ENCODE results near the gene EPHB2.

EPHB2 gene

DNA sequence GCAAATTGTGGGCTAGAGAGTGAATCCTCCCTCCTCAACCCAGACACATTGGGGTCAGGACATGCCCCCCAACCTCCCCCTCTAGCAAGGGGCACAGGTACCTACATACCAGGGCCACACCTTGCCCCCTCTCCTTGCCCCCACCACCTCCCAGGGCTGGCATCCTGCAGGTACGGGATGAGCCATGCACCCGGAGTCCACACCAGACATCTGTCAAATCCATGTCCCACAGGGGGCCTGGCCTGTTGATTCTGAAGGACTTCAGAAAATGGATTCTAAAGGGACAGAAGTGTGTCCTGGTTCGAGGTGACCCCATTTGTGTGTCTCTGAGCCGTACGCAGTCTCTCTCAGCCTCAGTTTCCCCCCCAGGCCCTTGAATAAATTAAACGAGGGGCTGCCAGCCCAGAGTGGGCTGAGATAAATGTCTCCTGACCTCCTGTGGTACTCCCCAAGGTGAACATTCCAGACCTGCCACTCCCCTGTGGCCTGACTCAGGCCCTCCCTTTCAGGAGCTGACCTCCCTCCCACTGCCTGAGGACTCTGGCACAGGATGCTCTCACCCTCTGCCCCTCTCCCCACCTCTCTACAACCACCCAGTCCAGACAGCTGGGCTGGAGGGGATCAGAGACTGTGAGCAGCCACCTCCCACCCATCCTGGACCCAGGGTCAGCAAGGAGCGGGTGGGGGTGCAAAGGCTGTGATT is 94.5 kb downstream of the EPHB2 start:
- no peak for DNase-seq

DNA sequence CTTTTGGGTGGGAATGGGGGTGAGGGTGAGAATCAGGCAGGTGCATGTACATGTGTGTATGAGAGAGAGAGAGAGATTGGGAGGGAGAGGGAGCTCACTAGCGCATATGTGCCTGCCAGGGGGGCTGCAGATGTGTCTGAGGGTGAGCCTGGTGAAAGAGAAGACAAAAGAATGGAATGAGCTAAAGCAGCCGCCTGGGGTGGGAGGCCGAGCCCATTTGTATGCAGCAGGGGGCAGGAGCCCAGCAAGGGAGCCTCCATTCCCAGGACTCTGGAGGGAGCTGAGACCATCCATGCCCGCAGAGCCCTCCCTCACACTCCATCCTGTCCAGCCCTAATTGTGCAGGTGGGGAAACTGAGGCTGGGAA is 95.0 kb downstream of the EPHB2 start:
- DNase-seq: no peak

DNA sequence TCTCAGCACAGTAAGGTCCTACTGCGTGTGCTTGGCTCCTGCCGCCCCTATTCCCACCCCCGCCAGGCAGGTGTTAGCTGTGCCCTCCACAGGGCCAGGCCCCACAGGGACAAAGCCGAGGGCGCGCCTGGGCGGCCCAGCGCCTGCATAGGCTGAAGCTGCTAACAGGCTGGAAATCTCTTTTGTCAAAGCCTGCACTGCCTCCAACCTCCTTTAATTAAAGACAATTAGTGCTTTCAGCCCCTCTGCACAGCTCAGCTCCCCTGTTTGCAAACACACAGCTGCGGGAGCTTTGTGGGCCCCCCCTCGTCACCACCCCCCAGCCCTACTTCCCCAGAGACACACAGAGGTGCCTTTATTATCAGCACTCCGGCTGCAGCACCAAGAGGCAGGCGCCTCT is 95.9 kb downstream of the EPHB2 start:
- DNase-seq: no peak

GRCh38 chr1:22807340-22807739 is 96.7 kb downstream of the EPHB2 start:
- DNase-seq: no peak

DNA sequence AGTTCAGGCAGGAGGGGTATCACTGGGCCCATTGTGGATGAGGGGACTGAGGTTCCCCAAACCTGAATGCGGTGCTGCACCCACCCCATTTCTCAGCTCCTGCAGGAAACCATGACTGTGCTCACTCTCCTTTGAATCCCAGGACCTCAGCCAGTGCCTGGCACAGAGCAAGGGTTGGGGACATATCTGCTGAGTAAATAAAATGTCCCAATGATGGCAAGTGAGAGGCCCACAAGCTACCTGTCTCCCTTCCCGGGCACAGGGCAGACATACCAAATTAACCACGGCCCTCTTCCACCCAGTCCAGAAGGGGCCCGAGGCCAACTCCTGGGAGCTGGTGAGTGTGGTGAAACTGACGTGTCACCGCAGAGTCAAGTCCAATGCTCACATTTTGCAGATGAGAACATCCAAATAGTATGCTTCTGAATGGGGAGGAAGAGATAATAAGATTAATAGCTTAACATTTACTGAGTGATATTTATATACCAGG is 97.6 kb downstream of the EPHB2 start:
- no peak for DNase-seq

- DNase-seq: no peak
Observed at GRCh38 chr1:22808676-22809483, 98.2 kb downstream of the EPHB2 start.

DNA sequence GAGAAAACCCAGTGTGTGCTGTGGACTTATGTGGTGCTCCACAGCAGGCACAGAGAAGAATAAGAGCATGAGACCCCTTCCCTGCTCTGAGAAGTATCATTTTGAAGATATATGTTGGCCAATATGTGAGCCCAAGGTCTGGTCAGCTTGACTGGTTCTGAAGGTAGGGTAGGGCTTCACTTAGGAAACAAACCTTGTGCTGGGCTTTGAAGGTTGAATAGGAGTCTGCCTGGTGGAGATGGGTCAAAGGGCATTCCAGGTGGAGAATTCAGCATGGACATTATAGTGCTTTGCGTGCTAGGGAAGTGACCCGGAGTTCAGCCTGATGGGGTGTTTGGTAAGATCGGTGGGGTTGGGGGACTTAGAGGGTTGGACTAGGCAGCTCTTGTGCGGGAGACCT is 99.1 kb downstream of the EPHB2 start:
- DNase-seq: no peak

- DNase-seq: no peak
Observed at GRCh38 chr1:22810378-22810777, 99.7 kb downstream of the EPHB2 start.

DNA sequence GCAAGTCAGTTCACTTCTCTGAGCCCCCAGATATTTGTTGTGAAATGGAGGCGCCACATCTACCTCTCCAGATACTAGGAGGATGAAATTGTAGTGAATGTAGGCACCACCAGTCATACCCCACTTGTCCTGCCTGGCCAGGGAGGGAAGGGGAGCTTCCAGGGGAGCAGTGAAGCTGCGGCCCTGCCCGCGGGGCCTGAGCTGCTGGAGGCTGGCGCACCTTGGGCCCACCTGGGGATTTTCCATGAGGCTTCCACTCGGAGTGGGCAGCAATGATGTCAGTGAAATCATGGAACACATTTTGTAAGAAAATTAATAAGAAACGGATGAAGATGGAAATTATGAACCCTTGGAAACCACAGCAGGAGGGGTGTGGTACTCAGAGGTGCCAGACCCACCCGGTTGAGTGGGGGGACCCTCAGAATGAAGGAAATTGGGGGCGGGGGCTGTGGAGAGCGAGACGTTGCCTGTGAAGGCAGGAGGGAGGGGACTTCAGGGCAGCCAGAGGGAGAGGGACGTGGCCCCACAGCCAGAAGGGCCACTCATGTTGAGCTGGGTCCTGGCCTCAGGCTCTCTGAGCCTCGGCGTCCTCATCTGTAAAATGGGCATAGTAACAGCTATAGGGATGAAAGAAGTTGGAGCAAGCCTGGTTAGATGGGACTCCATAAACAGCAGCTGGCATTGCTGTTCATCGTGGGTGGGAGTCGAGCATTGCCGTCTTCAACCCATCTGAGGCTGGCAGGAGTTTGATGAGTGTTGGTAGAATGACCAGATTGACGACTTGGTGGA is 101.6 kb downstream of the EPHB2 start:
- DNase-seq: no peak

GRCh38 chr1:22812993-22813790 is 102.6 kb downstream of the EPHB2 start:
- DNase-seq: no peak

- no peak for DNase-seq
Observed at GRCh38 chr1:22814176-22815042, 103.8 kb downstream of the EPHB2 start.

GRCh38 chr1:22815043-22815365 is 104.4 kb downstream of the EPHB2 start:
- DNase-seq: no peak

- DNase-seq: no peak
Observed at GRCh38 chr1:22815421-22816066, 104.9 kb downstream of the EPHB2 start.

GRCh38 chr1:22816067-22816775 is 105.6 kb downstream of the EPHB2 start:
- DNase-seq: no peak

GRCh38 chr1:22816803-22817202 is 106.2 kb downstream of the EPHB2 start:
- no peak for DNase-seq

- no peak for DNase-seq
Observed at GRCh38 chr1:22817462-22817861, 106.8 kb downstream of the EPHB2 start.

- no peak for DNase-seq
Observed at GRCh38 chr1:22818061-22818770, 107.6 kb downstream of the EPHB2 start.

GRCh38 chr1:22819361-22819760 is 108.7 kb downstream of the EPHB2 start:
- DNase-seq: no peak

DNA sequence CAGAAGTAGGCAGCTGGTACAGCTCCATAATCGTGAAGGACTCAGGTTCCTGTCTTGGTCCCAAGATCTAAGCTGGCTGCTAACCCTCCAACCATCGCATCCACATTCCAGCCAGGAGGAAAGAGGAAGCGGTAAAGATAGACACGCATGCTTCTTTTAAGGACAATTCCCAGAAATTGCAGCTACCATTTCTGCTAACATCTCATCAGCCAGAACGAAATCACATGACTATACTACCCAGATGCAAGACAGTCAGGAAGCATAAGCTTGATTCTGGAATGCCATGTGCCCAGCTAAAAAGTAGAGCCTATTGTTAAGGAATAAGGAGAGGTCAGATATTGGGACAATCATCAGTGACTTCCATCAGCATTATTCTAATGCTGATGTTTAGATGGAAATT is 110.4 kb downstream of the EPHB2 start:
- DNase-seq: no peak

GRCh38 chr1:22822371-22822770 is 111.7 kb downstream of the EPHB2 start:
- no peak for DNase-seq

All from GDM1 (cell line).